T-helper 1 cell treated with Interleukin-12 subunit alpha and Interleukin-12 subunit beta and Interleukin-4 antibody, amounts not matched to agents 30 ng/mL and 1 ng/mL, for 36 hours (primary cell): ENCODE measurements around the gene EDC4. TPM values are rescaled to one million over a fixed set of nuclear protein-coding genes. Genes with fewer than 3 reads are reported as not detected.
"Not testable (repeated sequence)": the region's sequence is repeated elsewhere in the genome, so short reads cannot be mapped to it uniquely, and the experiment has no call there.

Experiments
- intact Hi-C: fragments of 100-400 bp; cut with micrococcal nuclease; formaldehyde crosslinking; loops from one replicate; pipeline ENCODE4 v1.15.1; 2024
- total RNA-seq: library from RNA; stranded (reverse); gene quantifications from 2 replicates; pipeline ENCODE4 v1.2.3, GENCODE V29; 2022

The EDC4 gene
- total RNA-seq, 1 donor from 2014 or later = 137 TPM

- intact Hi-C loops = no loop called here
Measured at GRCh38 chr16:67901734-67902133, 28.9 kb downstream of the EDC4 start.

- intact Hi-C loops = no loop called here
Measured at GRCh38 chr16:67902831-67903230, 30.0 kb downstream of the EDC4 start.

- intact Hi-C loops = no loop called here
Measured at GRCh38 chr16:67907397-67908180, 34.7 kb downstream of the EDC4 start.

GRCh38 chr16:67909056-67909742 lies 36.3 kb downstream of the EDC4 start:
- intact Hi-C loops = no loop called here

- intact Hi-C loops = no loop called here
Measured at GRCh38 chr16:67910158-67910557, 37.3 kb downstream of the EDC4 start.

- intact Hi-C loops = no loop called here
Measured at GRCh38 chr16:67914758-67915495, 42.1 kb downstream of the EDC4 start.

GRCh38 chr16:67915496-67915769 lies 42.6 kb downstream of the EDC4 start:
- intact Hi-C loops = not testable (repeated sequence)

- intact Hi-C loops = no loop called here
Measured at GRCh38 chr16:67915831-67916723, 43.2 kb downstream of the EDC4 start.

- intact Hi-C loops = no loop called here
Measured at GRCh38 chr16:67917140-67917851, 44.4 kb downstream of the EDC4 start.

- intact Hi-C loops = loop anchor here (2.0 kb wide), 1 partner anchor 101 kb away; no protein-coding TSS in a partner anchor
Measured at GRCh38 chr16:67917852-67918236, 45.0 kb downstream of the EDC4 start.

GRCh38 chr16:67919622-67920221 lies 46.9 kb downstream of the EDC4 start:
- intact Hi-C loops = loop anchor here (2.0 kb wide), 1 partner anchor 103 kb away; no protein-coding TSS in a partner anchor

GRCh38 chr16:67922221-67922620 lies 49.4 kb downstream of the EDC4 start:
- intact Hi-C loops = no loop called here

- intact Hi-C loops = no loop called here
Measured at GRCh38 chr16:67922740-67923139, 49.9 kb downstream of the EDC4 start.

- intact Hi-C loops = no loop called here
Measured at GRCh38 chr16:67923414-67924116, 50.7 kb downstream of the EDC4 start.

- intact Hi-C loops = no loop called here
Measured at GRCh38 chr16:67924140-67924906, 51.5 kb downstream of the EDC4 start.

GRCh38 chr16:67926181-67926750 lies 53.4 kb downstream of the EDC4 start:
- intact Hi-C loops = no loop called here

- intact Hi-C loops = no loop called here
Measured at GRCh38 chr16:67927131-67927941, 54.5 kb downstream of the EDC4 start.
